HepG2 (cell line): Measurements from ENCODE around the gene LHX3. TPM values are rescaled to one million over a fixed set of nuclear protein-coding genes. Genes with fewer than 3 reads are reported as not detected.

Experiments
- ATAC-seq: fragments of 200-7000 bp; cut with Tn5 transposase; 3 replicates; pipeline ENCODE4 v1.9.1; 2020; ENCODE audit warnings: mild to moderate bottlenecking, moderate library complexity
- BruUV-seq: library from RNA; stranded (reverse); fragments of 400-500 nt; replicated peaks from 2 replicates; lab custom pipeline; 2021; lab: Mats Ljungman, UMichigan
- CTCF ChIA-PET: fragments of 300-600 bp; formaldehyde crosslinking; extraction: SDS; loops from one replicate; lab custom pipeline; 2021; ENCODE audit warnings: low total read pairs, inconsistent platforms, low intra/inter-chr PET ratio; lab: Yijun Ruan, JAX
- POLR2A ChIA-PET: fragments of 350-600 bp; sonication (Branson Sonifier 250); formaldehyde crosslinking; loops from one replicate; lab custom pipeline; 2020; ENCODE audit warnings: antibody characterized with exemption, inconsistent platforms; lab: Yijun Ruan, JAX
- DNase-seq: peaks from one replicate; pipeline ENCODE4 v3.0.0-alpha.2; 2015; ENCODE audit warnings: low spot score
- FAIRE-seq: peaks from 3 replicates; lab custom pipeline; 2011; peaks lifted over from hg19 to GRCh38; lab: Jason Lieb, UNC
- H2AFZ ChIP-seq: one replicate; pipeline ENCODE4 v1.6.1; 2011; ENCODE audit warnings: low read length, inconsistent platforms
- H3K27ac ChIP-seq: fragments of 300-600 bp; 3 replicates; pipeline ENCODE4 v1.8.0; 2011; ENCODE audit warnings: mixed run types, mild to moderate bottlenecking, mixed read lengths, low read length, inconsistent platforms; ENCODE audit not compliant: insufficient read depth; ENCODE audit errors: extremely low read length
- H3K27me3 ChIP-seq, 2 experiments: fragments of 200-600 bp in 1 of 2; 2 replicates in 1 of 2; 3 replicates in 1 of 2; pipeline versions ENCODE4 v1.6.0 to v1.8.0; 2011; ENCODE audit warnings: low read length in 2 of 2, mild to moderate bottlenecking in 2 of 2, moderate library complexity in 2 of 2, inconsistent platforms in 1 of 2; ENCODE audit not compliant: insufficient read depth in 2 of 2, control insufficient read depth in 1 of 2
- H3K36me3 ChIP-seq, 2 experiments: fragments of 200-600 bp in 1 of 2; replicated peaks in 1 of 2; 2 replicates in 1 of 2; 3 replicates in 1 of 2; pipeline versions ENCODE4 v1.5.1 to v1.8.0; 2011; ENCODE audit warnings: low read length in 2 of 2, inconsistent platforms in 1 of 2; ENCODE audit not compliant: insufficient read depth in 2 of 2, control insufficient read depth in 1 of 2
- H3K4me1 ChIP-seq: 2 replicates; pipeline ENCODE4 v1.5.1; 2012; ENCODE audit warnings: low read length, inconsistent platforms; ENCODE audit not compliant: insufficient read depth
- H3K4me2 ChIP-seq: 2 replicates; pipeline ENCODE4 v1.6.0; 2011; ENCODE audit warnings: low read depth, low read length, inconsistent platforms
- H3K4me3 ChIP-seq, 3 experiments: fragments of 200-600 bp in 1 of 3; sonication (generic), shearing (Covaris generic) in 1 of 3; replicated peaks in 1 of 3; 2 replicates each; pipeline ENCODE4 v1.5.1; 2011 to 2016; ENCODE audit warnings: low read length in 3 of 3, inconsistent platforms in 2 of 3, low read depth in 2 of 3, mild to moderate bottlenecking in 2 of 3, control low read depth in 1 of 3, mixed read lengths in 1 of 3; ENCODE audit not compliant: insufficient read depth in 1 of 3
- H3K79me2 ChIP-seq: one replicate; pipeline ENCODE4 v1.6.1; 2011; ENCODE audit warnings: low read length, inconsistent platforms; ENCODE audit not compliant: insufficient read depth
- H3K9ac ChIP-seq: 2 replicates; pipeline ENCODE4 v1.6.0; 2011; ENCODE audit warnings: mild to moderate bottlenecking, low read depth, low read length, inconsistent platforms; ENCODE audit not compliant: insufficient read depth
- H3K9me3 ChIP-seq: 2 replicates; pipeline ENCODE4 v1.5.1; 2012; ENCODE audit warnings: mild to moderate bottlenecking, low read length
- H4K20me1 ChIP-seq: 2 replicates; pipeline ENCODE4 v1.6.0; 2011; ENCODE audit warnings: inconsistent platforms, mild to moderate bottlenecking, low read length, moderate library complexity; ENCODE audit not compliant: insufficient read depth
- CBFB ChIP-seq: sonication (generic); formaldehyde crosslinking; IDR thresholded peaks from 2 replicates; pipeline ENCODE4 v1.4.0; 2020; ENCODE audit warnings: missing genetic modification reagents
- SKI ChIP-seq: fragments of 450-650 bp; IDR thresholded peaks from one replicate; pipeline ENCODE4 v1.6.1; 2018; ENCODE audit warnings: mild to moderate bottlenecking; ENCODE audit not compliant: partially characterized antibody
- SPEN ChIP-seq: sonication (generic); formaldehyde crosslinking; IDR thresholded peaks from 2 replicates; pipeline ENCODE4 v1.5.1; 2020; ENCODE audit warnings: low read depth, mild to moderate bottlenecking, missing genetic modification reagents
- ZBTB20 ChIP-seq: sonication (generic); formaldehyde crosslinking; IDR thresholded peaks from 2 replicates; pipeline ENCODE4 v1.8.1; 2023; ENCODE audit warnings: missing genetic modification reagents, low read depth, mild to moderate bottlenecking, borderline replicate concordance
- ZBTB8A ChIP-seq: sonication (generic); formaldehyde crosslinking; IDR thresholded peaks from 2 replicates; pipeline ENCODE4 v1.4.0; 2020; ENCODE audit warnings: mild to moderate bottlenecking, low read depth, missing genetic modification reagents, borderline replicate concordance
- ZFX ChIP-seq: sonication (generic); formaldehyde crosslinking; IDR thresholded peaks from 2 replicates; pipeline ENCODE4 v1.4.0; 2020; ENCODE audit warnings: mild to moderate bottlenecking, low read depth, missing genetic modification reagents, moderate library complexity
- WGBS: methylation state at CpG from one replicate; pipeline ENCODE4 v1.1.6; 2017; ENCODE audit warnings: low lambda C conversion rate; 5-methylcytosine and 5-hydroxymethylcytosine counted together
- in situ Hi-C: cut with HindIII; loops from 2 replicates; pipeline ENCODE4 v1.10.0; 2017; ENCODE audit warnings: low pct_unique_long_range_greater_than_20kb; ENCODE audit not compliant: extremely low pct_ligation_motif_present
- intact Hi-C: fragments of 100-400 bp; cut with micrococcal nuclease; formaldehyde crosslinking; loops from one replicate; pipeline ENCODE4 v1.10.0; 2022; ENCODE audit not compliant: unreplicated experiment
- polyA plus RNA-seq, 8 experiments: library from polyadenylated mRNA; depleted of rRNA in 3 of 8; stranded (reverse) in 7 of 8; unstranded in 1 of 8; fragments of >200 nt; fragmentation: Illumina TruSeq in 4 of 8; extraction: Trizol in 4 of 8; gene quantifications; 2 replicates each; pipeline versions ENCODE4 v1.2.1 to v1.2.3, GENCODE V29; 2011 to 2016; ENCODE audit warnings: low read depth in 4 of 8, missing spikeins in 1 of 8, mixed read lengths in 1 of 8; ENCODE audit not compliant: insufficient read depth in 1 of 8
- total RNA-seq, 5 experiments: library from RNA; depleted of rRNA; stranded (reverse); fragments of >200 nt; fragmentation: Illumina TruSeq; extraction: Trizol; gene quantifications; 2 replicates each; pipeline ENCODE4 v1.2.3, GENCODE V29; 2016; ENCODE audit warnings: low read depth in 1 of 5

Gene LHX3
- total and polyA plus RNA-seq, 2 of the 13 experiments (the other 11 are each of a cell fraction or from before 2014, with no cell fraction given): not detected

- H2AFZ ChIP-seq: no peak overlapping the region
- ATAC-seq (peak; percentile 31; the same call in 2 of the 3 replicates), DNase-seq (no peak), FAIRE-seq (no peak)
- in situ Hi-C loops: no loop called here
- CTCF ChIA-PET: no interaction called here
- H3K27ac ChIP-seq: no peak overlapping the region
- no peaks in the 10 kb centered on the region for H3K36me3 ChIP-seq
- no peaks in the 10 kb centered on the region for H3K79me2 ChIP-seq
- H3K4me1 ChIP-seq: peaks cover 11% of the 10 kb centered on the region
- no peaks in the 10 kb centered on the region for H3K9me3 ChIP-seq
- 2% methylated on average over 3 of the region's 4 CpGs for WGBS
- no peaks in the 10 kb centered on the region for H4K20me1 ChIP-seq
- peak; percentile 67; the same call in 1 of the 2 replicates for TF ChIP-seq ZFX (CRISPR knock-in tag)
- TF ChIP-seq SPEN (CRISPR knock-in tag): peak; percentile 25; the same call in 1 of the 2 replicates
- no peak for TF ChIP-seq ZBTB20 (CRISPR knock-in tag)
- no peak overlapping the region for H3K9ac ChIP-seq
- intact Hi-C loops: no loop called here
- no peak overlapping the region for H3K4me3 ChIP-seq
- POLR2A ChIA-PET: no interaction called here
- BruUV-seq: no TSS peak
- no peak overlapping the region for H3K4me2 ChIP-seq
- H3K27me3 ChIP-seq: peaks cover 10 to 60% of the 10 kb centered on the region in 2 experiments; a peak in 4 of 5 replicates
Measured at GRCh38 chr9:136152543-136152866, 52.4 kb downstream of the LHX3 start.

- DNase-seq (no peak), FAIRE-seq (no peak), ATAC-seq (peak; percentile 11; the same call in 1 of the 3 replicates)
- Histone ChIP-seq H3K4me1 (peaks cover 15% of the 10 kb centered on the region), H3K79me2 (no peaks in the 10 kb centered on the region), H3K27me3 (peaks cover 10 to 60% of the 10 kb centered on the region in 2 experiments; a peak in 4 of 5 replicates), H4K20me1 (no peaks in the 10 kb centered on the region), H3K4me2 (no peak overlapping the region), H3K36me3 (no peaks in the 10 kb centered on the region), H3K4me3 (no peak overlapping the region), H3K27ac (no peak overlapping the region), H3K9ac (no peak overlapping the region), H2AFZ (no peak overlapping the region), H3K9me3 (no peaks in the 10 kb centered on the region)
- in situ Hi-C loops (no loop called here), intact Hi-C loops (no loop called here)
- POLR2A ChIA-PET: no interaction called here
- WGBS: 26% methylated on average over 8 of the region's 27 CpGs
- TF ChIP-seq CBFB (CRISPR knock-in tag): no peak
- no peak for TF ChIP-seq SKI
- TF ChIP-seq ZBTB8A (CRISPR knock-in tag): no peak
- CTCF ChIA-PET: no interaction called here
- BruUV-seq: no TSS peak
Measured at GRCh38 chr9:136151848-136152542, 52.9 kb downstream of the LHX3 start.
